ENCODE data around the gene RAB11A.

DNA sequence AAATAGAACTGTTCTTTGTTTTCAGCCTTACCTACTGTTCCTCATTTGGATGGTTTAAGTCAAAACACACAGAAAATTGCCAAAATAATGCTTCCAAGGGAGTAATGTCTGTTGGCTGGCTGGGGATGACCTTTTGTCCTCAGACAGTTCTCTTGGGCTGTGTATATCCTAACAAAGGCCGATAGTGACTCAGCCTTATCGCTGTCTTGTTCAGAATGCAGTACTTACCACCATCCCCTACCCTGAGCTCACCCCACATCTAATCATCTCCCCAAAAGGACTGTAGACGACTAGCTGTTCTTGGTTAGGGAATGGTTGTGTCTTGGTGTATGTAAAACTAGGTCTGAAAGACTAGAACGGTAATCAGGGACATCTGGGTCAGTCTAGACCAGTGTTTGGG is 35.0 kb downstream of the RAB11A start:
- TF ChIP-seq GATA3 (IDR thresholded peaks at IDR 0.05; ENCODE audit: low read depth, low read length) (no peak), GATA2 (IDR thresholded peaks at IDR 0.05; ENCODE audit: low read depth, low read length) (no peak)

All from SH-SY5Y (cell line).